IPS DF 6.9 (cell line): ENCODE data around the gene SP7.

Experiments
- DNase-seq: peaks from one replicate; pipeline ENCODE4 v3.0.0-alpha.2; 2013; ENCODE audit warnings: low read depth, low spot score
- H3K27ac ChIP-seq: one replicate; pipeline ENCODE4 v1.5.1; 2013; ENCODE audit warnings: low read length, control low read depth
- H3K27me3 ChIP-seq: 2 replicates; pipeline ENCODE4 v1.6.1; 2013; ENCODE audit warnings: mild to moderate bottlenecking, low read length; ENCODE audit not compliant: control insufficient read depth, insufficient read depth
- H3K36me3 ChIP-seq: 2 replicates; pipeline ENCODE4 v1.6.1; 2013; ENCODE audit warnings: low read length; ENCODE audit not compliant: control insufficient read depth, insufficient read depth
- H3K4me1 ChIP-seq: 2 replicates; pipeline ENCODE4 v1.6.1; 2013; ENCODE audit warnings: low read length; ENCODE audit not compliant: control insufficient read depth, insufficient read depth
- H3K4me3 ChIP-seq: 2 replicates; pipeline ENCODE4 v1.5.1; 2013; ENCODE audit warnings: mild to moderate bottlenecking, low read length
- H3K9me3 ChIP-seq: 2 replicates; pipeline ENCODE4 v1.6.1; 2013; ENCODE audit warnings: low read length, inconsistent platforms; ENCODE audit not compliant: control insufficient read depth, insufficient read depth
- WGBS: extraction: QIAGEN DNeasy Blood & Tissue Kit; methylation state at CpG from one replicate; pipeline ENCODE4 v1.1.7; 2013; ENCODE audit warnings: mixed read lengths, missing lambda C conversion rate; ENCODE audit not compliant: insufficient read length, insufficient coverage; 5-methylcytosine and 5-hydroxymethylcytosine counted together

SP7 gene

DNA sequence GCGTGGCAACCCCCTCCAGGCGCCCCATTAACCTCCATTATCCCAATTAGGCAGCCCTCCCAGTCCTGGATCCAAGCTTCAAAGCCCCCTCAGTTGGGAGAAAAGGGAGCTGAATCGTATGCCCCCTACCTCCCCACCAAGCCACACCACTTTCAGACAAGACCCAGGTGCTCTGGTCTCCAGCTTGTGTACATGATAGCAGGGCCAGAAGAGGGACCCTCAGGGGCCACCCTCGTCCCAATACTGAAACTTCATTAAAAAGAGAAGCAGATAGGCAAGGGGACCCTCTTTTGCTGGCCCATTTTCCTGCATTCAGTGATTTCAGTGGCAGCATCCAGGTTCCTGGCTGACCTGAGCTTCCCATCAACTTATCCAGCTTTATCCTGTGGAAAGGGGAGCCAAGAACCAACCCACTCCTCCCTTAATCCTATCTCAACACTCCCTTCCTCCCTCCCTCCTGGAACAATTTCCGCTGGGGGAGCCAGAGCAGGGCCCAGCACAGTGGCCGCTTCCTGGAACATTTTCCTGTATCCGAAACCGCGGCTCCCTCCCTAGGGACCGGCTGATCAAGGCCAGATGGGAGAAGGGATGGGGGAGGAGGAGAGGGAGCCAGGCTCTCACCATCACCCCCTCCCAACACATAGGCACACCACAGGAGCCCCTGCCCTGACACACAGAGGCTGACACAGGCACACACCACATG is 9.5 kb upstream of the SP7 start:
- Histone ChIP-seq H3K4me1 (peaks cover 4% of the 10 kb centered on the region; the same call in 1 of the 2 replicates), H3K27ac (no peak overlapping the region), H3K27me3 (no peaks in the 10 kb centered on the region; the same call in 1 of the 2 replicates), H3K4me3 (peak overlapping the region; percentile 37; the same call in 1 of the 2 replicates), H3K9me3 (no peaks in the 10 kb centered on the region), H3K36me3 (no peaks in the 10 kb centered on the region)
- DNase-seq: no peak
- no CpG with 5 or more reads among the region's 10 CpGs for whole genome bisulfite sequencing

DNA sequence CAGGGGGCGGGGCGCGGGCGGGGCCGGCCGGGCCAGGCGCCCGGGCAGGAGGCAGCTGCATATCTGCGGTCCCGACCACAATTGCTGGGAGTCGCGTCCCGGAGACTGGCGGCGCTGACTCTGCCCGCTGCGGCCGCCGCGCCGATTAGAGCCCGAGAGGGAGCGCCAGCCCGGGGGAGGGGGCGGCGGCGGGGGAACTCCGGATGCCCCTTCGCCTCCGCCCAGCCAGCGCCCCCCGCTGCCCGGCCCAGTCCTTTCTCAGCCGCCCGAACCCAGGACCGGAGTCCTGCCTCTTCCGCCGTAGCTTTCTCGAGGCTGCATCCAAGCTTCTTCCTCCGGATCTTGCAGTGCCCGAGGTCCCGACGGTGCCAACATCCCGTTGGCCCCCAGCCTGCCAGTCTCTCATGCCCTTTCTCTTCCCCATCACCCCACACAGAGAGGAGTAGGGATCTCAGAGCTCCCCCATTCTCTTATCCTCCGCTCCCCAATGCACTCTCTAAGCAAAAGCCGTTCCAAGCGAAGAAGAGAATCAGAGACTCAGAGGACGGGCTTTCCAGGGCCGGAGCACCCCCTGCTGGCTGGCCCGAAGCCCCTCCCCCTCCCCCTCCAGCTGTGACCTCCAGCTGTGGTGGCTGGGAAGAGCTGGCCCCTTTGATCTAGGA is 8.8 kb upstream of the SP7 start:
- peak overlapping the region; percentile 37; the same call in 1 of the 2 replicates for H3K4me3 ChIP-seq
- no peaks in the 10 kb centered on the region for H3K9me3 ChIP-seq
- H3K27me3 ChIP-seq: no peaks in the 10 kb centered on the region; the same call in 1 of the 2 replicates
- H3K4me1 ChIP-seq: peaks cover 4% of the 10 kb centered on the region; the same call in 1 of the 2 replicates
- DNase-seq: no peak
- H3K27ac ChIP-seq: no peak overlapping the region
- no CpG with 5 or more reads among the region's 50 CpGs for WGBS
- H3K36me3 ChIP-seq: no peaks in the 10 kb centered on the region

DNA sequence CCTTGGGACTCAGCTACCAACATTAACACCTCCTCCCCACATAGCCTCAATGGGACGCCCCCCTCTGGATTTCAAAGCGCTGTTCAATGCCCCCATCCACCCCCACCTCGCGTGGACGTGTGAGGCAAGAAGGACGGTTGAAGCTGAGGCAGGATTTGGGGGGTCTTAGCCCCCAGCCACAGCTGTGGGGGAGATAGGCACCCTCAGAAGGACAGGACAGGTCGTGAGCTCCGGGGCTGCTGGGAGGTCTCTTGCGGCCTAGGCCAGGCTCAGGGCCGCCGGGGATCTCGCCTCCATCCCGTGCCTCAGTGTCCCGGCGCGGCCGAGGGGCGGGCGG is 8.3 kb upstream of the SP7 start:
- no CpG with 5 or more reads among the region's 19 CpGs for WGBS
- no peaks in the 10 kb centered on the region for H3K9me3 ChIP-seq
- no peak overlapping the region for H3K27ac ChIP-seq
- H3K4me3 ChIP-seq: peak overlapping the region; percentile 37; the same call in 1 of the 2 replicates
- no peaks in the 10 kb centered on the region; the same call in 1 of the 2 replicates for H3K27me3 ChIP-seq
- DNase-seq: no peak
- H3K36me3 ChIP-seq: no peaks in the 10 kb centered on the region
- peaks cover 4% of the 10 kb centered on the region; the same call in 1 of the 2 replicates for H3K4me1 ChIP-seq

DNA sequence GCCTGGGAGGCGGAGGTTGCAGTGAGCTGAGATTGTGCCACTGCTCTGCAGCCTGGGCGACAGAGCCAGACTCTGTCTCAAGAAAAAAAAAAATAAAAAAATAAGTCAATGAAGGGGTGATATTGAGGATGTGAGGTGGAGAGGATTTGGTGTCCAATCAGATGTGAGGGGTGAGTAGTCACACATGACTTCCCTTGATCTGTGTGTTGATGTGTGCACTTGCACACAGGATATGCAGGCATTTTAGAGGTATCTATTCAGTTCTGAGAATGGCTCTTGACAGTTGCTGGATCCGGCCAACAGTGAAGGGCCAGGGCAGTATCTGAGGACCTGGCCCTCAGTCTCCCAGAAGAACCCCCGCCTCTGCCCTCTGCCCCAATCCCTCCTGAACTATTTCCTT is 7.8 kb upstream of the SP7 start:
- H3K36me3 ChIP-seq: no peaks in the 10 kb centered on the region
- peaks cover 4% of the 10 kb centered on the region; the same call in 1 of the 2 replicates for H3K4me1 ChIP-seq
- WGBS: no CpG with 5 or more reads among the region's 4 CpGs
- no peaks in the 10 kb centered on the region; the same call in 1 of the 2 replicates for H3K27me3 ChIP-seq
- no peaks in the 10 kb centered on the region for H3K9me3 ChIP-seq
- H3K27ac ChIP-seq: no peak overlapping the region
- DNase-seq: no peak
- no peak overlapping the region for H3K4me3 ChIP-seq

GRCh38 chr12:53343449-53343848 is 7.3 kb upstream of the SP7 start:
- no peak for DNase-seq
- WGBS: no CpG with 5 or more reads among the region's 3 CpGs
- H3K9me3 ChIP-seq: no peaks in the 10 kb centered on the region
- no peak overlapping the region for H3K4me3 ChIP-seq
- H3K27ac ChIP-seq: no peak overlapping the region
- H3K27me3 ChIP-seq: no peaks in the 10 kb centered on the region; the same call in 1 of the 2 replicates
- H3K4me1 ChIP-seq: peaks cover 4% of the 10 kb centered on the region; the same call in 1 of the 2 replicates
- no peaks in the 10 kb centered on the region for H3K36me3 ChIP-seq

- Histone ChIP-seq H3K9me3 (no peaks in the 10 kb centered on the region), H3K4me1 (peaks cover 2% of the 10 kb centered on the region; the same call in 1 of the 2 replicates), H3K4me3 (no peak overlapping the region), H3K27me3 (no peaks in the 10 kb centered on the region; the same call in 1 of the 2 replicates), H3K27ac (no peak overlapping the region), H3K36me3 (no peaks in the 10 kb centered on the region)
- no peak for DNase-seq
- no CpG with 5 or more reads among the region's 9 CpGs for WGBS
Measured at GRCh38 chr12:53340398-53340797, 4.2 kb upstream of the SP7 start.

GRCh38 chr12:53338916-53339315 is 2.8 kb upstream of the SP7 start:
- no peak overlapping the region for H3K27ac ChIP-seq
- H3K4me1 ChIP-seq: no peaks in the 10 kb centered on the region
- H3K4me3 ChIP-seq: no peak overlapping the region
- DNase-seq: no peak
- H3K9me3 ChIP-seq: no peaks in the 10 kb centered on the region
- no peaks in the 10 kb centered on the region; the same call in 1 of the 2 replicates for H3K27me3 ChIP-seq
- WGBS: no CpG with 5 or more reads among the region's 6 CpGs
- H3K36me3 ChIP-seq: no peaks in the 10 kb centered on the region

DNA sequence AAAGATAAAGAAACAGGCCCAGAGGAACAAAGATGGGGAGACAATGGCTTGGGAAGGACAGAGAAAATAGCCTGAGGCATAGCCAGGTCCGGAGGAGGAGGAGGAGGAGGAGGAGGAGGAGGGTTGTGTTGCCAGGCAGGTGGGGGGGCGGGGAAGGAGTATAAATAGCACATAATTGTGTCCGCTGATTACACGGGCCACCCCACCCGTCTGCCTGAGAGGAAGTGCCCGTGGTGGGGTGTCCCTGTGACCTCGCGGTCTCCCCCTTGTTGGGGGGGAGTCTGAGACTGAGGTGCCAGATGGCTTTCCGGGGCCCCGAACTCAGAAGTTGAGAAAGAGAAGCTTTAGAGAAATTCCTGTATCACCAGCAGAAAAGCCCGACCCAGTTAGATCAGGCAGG is 1.9 kb upstream of the SP7 start:
- Histone ChIP-seq H3K27ac (no peak overlapping the region), H3K36me3 (no peaks in the 10 kb centered on the region), H3K27me3 (no peaks in the 10 kb centered on the region), H3K4me1 (no peaks in the 10 kb centered on the region), H3K9me3 (no peaks in the 10 kb centered on the region), H3K4me3 (no peak overlapping the region)
- no peak for DNase-seq
- no CpG with 5 or more reads among the region's 11 CpGs for WGBS

DNA sequence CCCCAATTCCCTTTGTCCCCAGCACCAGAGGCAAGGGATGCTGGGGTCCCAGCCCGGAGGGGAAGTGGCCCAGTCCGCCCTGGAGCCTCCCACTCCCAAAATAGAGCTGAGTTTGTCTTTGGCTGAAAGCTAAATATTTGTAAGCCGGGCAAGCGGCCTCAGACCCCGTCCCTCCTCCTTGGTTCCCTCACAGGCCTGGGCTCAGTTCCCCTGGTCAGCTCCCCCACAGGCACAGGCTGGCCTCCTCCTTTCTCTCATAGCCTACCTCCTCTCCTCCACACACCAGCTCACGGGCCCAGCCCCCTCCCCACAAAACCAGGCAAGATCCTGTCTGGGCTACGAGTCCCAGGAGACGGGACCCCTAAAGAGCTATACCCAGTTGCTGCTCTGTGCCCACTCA is 1.3 kb downstream of the SP7 start:
- Histone ChIP-seq H3K36me3 (no peaks in the 10 kb centered on the region), H3K27me3 (no peaks in the 10 kb centered on the region), H3K27ac (no peak overlapping the region), H3K4me1 (no peaks in the 10 kb centered on the region), H3K4me3 (no peak overlapping the region), H3K9me3 (no peaks in the 10 kb centered on the region)
- no peak for DNase-seq
- no CpG with 5 or more reads among the region's 8 CpGs for WGBS

GRCh38 chr12:53333845-53334244 is 2.3 kb downstream of the SP7 start:
- WGBS: no CpG with 5 or more reads among the region's 7 CpGs
- DNase-seq: no peak
- H3K27me3 ChIP-seq: no peaks in the 10 kb centered on the region
- no peaks in the 10 kb centered on the region for H3K36me3 ChIP-seq
- no peaks in the 10 kb centered on the region for H3K9me3 ChIP-seq
- H3K4me3 ChIP-seq: no peak overlapping the region
- H3K27ac ChIP-seq: no peak overlapping the region
- no peaks in the 10 kb centered on the region for H3K4me1 ChIP-seq
